Mesenchymal stem cell (in vitro differentiated cells and primary cell): ENCODE measurements around the gene JAKMIP2.

Experiments
- DNase-seq: peaks from one replicate; pipeline ENCODE4 v3.0.0-alpha.2; 2013
- H2AFZ ChIP-seq: one replicate; pipeline ENCODE4 v1.6.1; 2013; ENCODE audit warnings: low read depth, mild to moderate bottlenecking, control low read depth, inconsistent platforms, low read length, moderate library complexity
- H2AK5ac ChIP-seq: 2 replicates; pipeline ENCODE4 v1.6.1; 2013; ENCODE audit warnings: low read length, moderate library complexity, mild to moderate bottlenecking, inconsistent platforms; ENCODE audit not compliant: severe bottlenecking
- H2BK120ac ChIP-seq: one replicate; pipeline ENCODE4 v1.6.1; 2013; ENCODE audit warnings: low read depth, mild to moderate bottlenecking, inconsistent platforms, low read length, moderate library complexity
- H2BK12ac ChIP-seq, 2 experiments: one replicate each; pipeline ENCODE4 v1.6.1; 2013; ENCODE audit warnings: inconsistent platforms in 2 of 2, low read length in 2 of 2, mild to moderate bottlenecking in 2 of 2, moderate library complexity in 2 of 2, control low read depth in 1 of 2
- H2BK15ac ChIP-seq: one replicate; pipeline ENCODE4 v1.6.1; 2013; ENCODE audit warnings: mild to moderate bottlenecking, low read depth, inconsistent platforms; ENCODE audit not compliant: poor library complexity, severe bottlenecking
- H2BK5ac ChIP-seq: 2 replicates; pipeline ENCODE4 v1.6.1; 2013; ENCODE audit warnings: low read depth, mild to moderate bottlenecking, low read length, control low read depth, inconsistent platforms; ENCODE audit not compliant: poor library complexity, severe bottlenecking
- H3K14ac ChIP-seq, 2 experiments: one replicate each; pipeline ENCODE4 v1.6.1; 2013; ENCODE audit warnings: inconsistent platforms in 2 of 2, low read length in 2 of 2, control low read depth in 1 of 2, mild to moderate bottlenecking in 1 of 2, moderate library complexity in 1 of 2
- H3K18ac ChIP-seq, 2 experiments: one replicate each; pipeline ENCODE4 v1.6.1; 2013; ENCODE audit warnings: inconsistent platforms in 2 of 2, low read length in 2 of 2, control low read depth in 1 of 2, low read depth in 1 of 2, mild to moderate bottlenecking in 1 of 2
- H3K23ac ChIP-seq, 2 experiments: one replicate each; pipeline ENCODE4 v1.6.1; 2013; ENCODE audit warnings: inconsistent platforms in 2 of 2, low read length in 2 of 2, mild to moderate bottlenecking in 2 of 2, moderate library complexity in 2 of 2, control low read depth in 1 of 2
- H3K27ac ChIP-seq: 2 replicates; pipeline ENCODE4 v1.5.1; 2013; ENCODE audit warnings: mild to moderate bottlenecking, moderate library complexity, low read length, control low read depth, inconsistent platforms; ENCODE audit not compliant: poor library complexity, severe bottlenecking
- H3K27me3 ChIP-seq, 2 experiments: 2 replicates each; pipeline versions ENCODE4 v1.6.1 to v1.7.0; 2013; ENCODE audit warnings: low read length in 2 of 2, mild to moderate bottlenecking in 2 of 2, moderate library complexity in 2 of 2, control low read depth in 1 of 2, inconsistent platforms in 1 of 2; ENCODE audit not compliant: control insufficient read depth in 1 of 2, insufficient read depth in 1 of 2
- H3K36me3 ChIP-seq, 2 experiments: 2 replicates each; pipeline versions ENCODE4 v1.6.1 to v1.7.0; 2013; ENCODE audit warnings: low read length in 2 of 2, control low read depth in 1 of 2, inconsistent platforms in 1 of 2, low read depth in 1 of 2, mild to moderate bottlenecking in 1 of 2; ENCODE audit not compliant: insufficient read depth in 2 of 2, control insufficient read depth in 1 of 2
- H3K4ac ChIP-seq, 2 experiments: one replicate each; pipeline ENCODE4 v1.6.1; 2013; ENCODE audit warnings: inconsistent platforms in 2 of 2, low read length in 2 of 2, mild to moderate bottlenecking in 2 of 2, moderate library complexity in 2 of 2, control low read depth in 1 of 2, low read depth in 1 of 2
- H3K4me1 ChIP-seq: 2 replicates; pipeline ENCODE4 v1.6.1; 2013; ENCODE audit warnings: low read depth, low read length, control low read depth; ENCODE audit not compliant: control insufficient read depth, insufficient read depth
- H3K4me2 ChIP-seq: 2 replicates; pipeline ENCODE4 v1.6.1; 2013; ENCODE audit warnings: low read length, mild to moderate bottlenecking, inconsistent platforms; ENCODE audit not compliant: poor library complexity, severe bottlenecking
- H3K4me3 ChIP-seq, 2 experiments: 2 replicates each; pipeline versions ENCODE4 v1.5.1 to v1.7.0; 2013; ENCODE audit warnings: low read length in 2 of 2, mild to moderate bottlenecking in 2 of 2, control low read depth in 1 of 2, low read depth in 1 of 2; ENCODE audit not compliant: insufficient read depth in 1 of 2
- H3K79me1 ChIP-seq: replicated peaks from 2 replicates; pipeline ENCODE4 v1.6.1; 2013; ENCODE audit warnings: mild to moderate bottlenecking, control low read depth, low read length, inconsistent platforms; ENCODE audit not compliant: poor library complexity, severe bottlenecking
- H3K9ac ChIP-seq: 2 replicates; pipeline ENCODE4 v1.7.0; 2013; ENCODE audit warnings: mild to moderate bottlenecking, low read length, moderate library complexity
- H3K9me3 ChIP-seq: 2 replicates; pipeline ENCODE4 v1.7.0; 2013; ENCODE audit warnings: mild to moderate bottlenecking, low read length; ENCODE audit not compliant: control insufficient read depth
- H4K8ac ChIP-seq: one replicate; pipeline ENCODE4 v1.6.1; 2013; ENCODE audit warnings: inconsistent platforms, mild to moderate bottlenecking, low read length, moderate library complexity
- H4K91ac ChIP-seq: one replicate; pipeline ENCODE4 v1.6.1; 2013; ENCODE audit warnings: mild to moderate bottlenecking, low read length, inconsistent platforms
- WGBS: methylation state at CpG from one replicate; pipeline ENCODE4 v1.1.7; 2013; ENCODE audit warnings: mixed read lengths; 5-methylcytosine and 5-hydroxymethylcytosine counted together

JAKMIP2 gene

GRCh38 chr5:147742151-147742550, 40.4 kb downstream of the JAKMIP2 start:
- H2BK12ac ChIP-seq, result no peak overlapping the region
- no peak overlapping the region for H4K8ac ChIP-seq
- H3K79me1 ChIP-seq, result no peaks in the 10 kb centered on the region
- H2AFZ ChIP-seq, result no peak overlapping the region
- no peak overlapping the region for H4K91ac ChIP-seq
- H3K9ac ChIP-seq, result no peak overlapping the region
- no peak overlapping the region for H3K4ac ChIP-seq
- H3K14ac ChIP-seq, result no peak overlapping the region
- no peaks in the 10 kb centered on the region for H3K27me3 ChIP-seq
- no peaks in the 10 kb centered on the region for H3K9me3 ChIP-seq
- peak; percentile 18 for DNase-seq
- no peak overlapping the region for H2AK5ac ChIP-seq
- no peak overlapping the region for H3K4me2 ChIP-seq
- no peaks in the 10 kb centered on the region for H3K4me1 ChIP-seq
- H3K36me3 ChIP-seq, result no peaks in the 10 kb centered on the region
- 38% methylated on average over 4 of the region's 4 CpGs for WGBS
- no peak overlapping the region for H3K18ac ChIP-seq
- no peak overlapping the region for H3K4me3 ChIP-seq
- no peak overlapping the region for H2BK120ac ChIP-seq
- no peak overlapping the region for H2BK15ac ChIP-seq
- H2BK5ac ChIP-seq, result no peak overlapping the region
- no peak overlapping the region for H3K27ac ChIP-seq
- H3K23ac ChIP-seq, result no peak overlapping the region

GRCh38 chr5:147740864-147741263, 41.7 kb downstream of the JAKMIP2 start:
- Histone ChIP-seq H2AK5ac (no peak overlapping the region), H4K8ac (no peak overlapping the region), H3K9ac (no peak overlapping the region), H3K9me3 (no peaks in the 10 kb centered on the region), H2BK12ac (no peak overlapping the region), H3K79me1 (no peaks in the 10 kb centered on the region), H2BK120ac (no peak overlapping the region), H4K91ac (no peak overlapping the region), H3K27ac (no peak overlapping the region), H2AFZ (no peak overlapping the region), H3K4me3 (no peak overlapping the region), H3K4me2 (no peak overlapping the region), H3K4ac (no peak overlapping the region), H2BK15ac (no peak overlapping the region), H3K36me3 (no peaks in the 10 kb centered on the region), H3K18ac (no peak overlapping the region), H3K27me3 (no peaks in the 10 kb centered on the region), H3K14ac (no peak overlapping the region), H3K4me1 (no peaks in the 10 kb centered on the region), H3K23ac (no peak overlapping the region), H2BK5ac (no peak overlapping the region)
- 97% methylated on average over 3 of the region's 4 CpGs for WGBS
- DNase-seq, result no peak

- DNase-seq, result no peak
- no peak overlapping the region for H3K18ac ChIP-seq
- no peak overlapping the region for H3K4me2 ChIP-seq
- H3K4me3 ChIP-seq, result no peak overlapping the region
- H3K79me1 ChIP-seq, result no peaks in the 10 kb centered on the region
- H2BK12ac ChIP-seq, result no peak overlapping the region
- no peaks in the 10 kb centered on the region for H3K36me3 ChIP-seq
- no peak overlapping the region for H2AK5ac ChIP-seq
- H3K27ac ChIP-seq, result no peak overlapping the region
- no peak overlapping the region for H4K8ac ChIP-seq
- H3K14ac ChIP-seq, result no peak overlapping the region
- no peak overlapping the region for H3K4ac ChIP-seq
- no peak overlapping the region for H4K91ac ChIP-seq
- H2BK5ac ChIP-seq, result no peak overlapping the region
- no peak overlapping the region for H3K9ac ChIP-seq
- 22% methylated on average over 2 of the region's 3 CpGs for WGBS
- no peak overlapping the region for H3K23ac ChIP-seq
- H3K27me3 ChIP-seq, result no peaks in the 10 kb centered on the region
- H3K9me3 ChIP-seq, result no peaks in the 10 kb centered on the region
- no peak overlapping the region for H2BK15ac ChIP-seq
- no peak overlapping the region for H2BK120ac ChIP-seq
- no peak overlapping the region for H2AFZ ChIP-seq
- H3K4me1 ChIP-seq, result no peaks in the 10 kb centered on the region
Measured at GRCh38 chr5:147737921-147738320, 44.6 kb downstream of the JAKMIP2 start.

- Histone ChIP-seq H3K4me3 (no peak overlapping the region), H2AFZ (no peak overlapping the region), H4K8ac (no peak overlapping the region), H3K9ac (no peak overlapping the region), H2BK15ac (no peak overlapping the region), H3K4me2 (no peak overlapping the region), H3K14ac (no peak overlapping the region), H2BK12ac (no peak overlapping the region), H3K4ac (no peak overlapping the region), H3K36me3 (no peaks in the 10 kb centered on the region), H3K27me3 (no peaks in the 10 kb centered on the region), H2BK5ac (no peak overlapping the region), H3K27ac (no peak overlapping the region), H2BK120ac (no peak overlapping the region), H3K9me3 (no peaks in the 10 kb centered on the region), H2AK5ac (no peak overlapping the region), H3K23ac (no peak overlapping the region), H3K79me1 (no peaks in the 10 kb centered on the region), H3K4me1 (no peaks in the 10 kb centered on the region), H3K18ac (no peak overlapping the region), H4K91ac (no peak overlapping the region)
- no peak for DNase-seq
Measured at GRCh38 chr5:147735621-147736125, 46.9 kb downstream of the JAKMIP2 start.
